ENCODE data around the gene ADAM29.

ADAM29 gene

GRCh38 chr4:174919886-174920423 is 1.8 kb downstream of the ADAM29 start (continued):
- no peak for TF ChIP-seq PATZ1 (CRISPR knock-in tag; IDR thresholded peaks at IDR 0.05; ENCODE audit: borderline replicate concordance)

GRCh38 chr4:174926958-174927357 is 8.8 kb downstream of the ADAM29 start:
- TF ChIP-seq ISL1 (CRISPR knock-in tag; IDR thresholded peaks at IDR 0.05) (no peak), ZFP30 (CRISPR knock-in tag; IDR thresholded peaks at IDR 0.05) (no peak), BACH2 (CRISPR knock-in tag; IDR thresholded peaks at IDR 0.05; ENCODE audit: borderline replicate concordance) (no peak), ESRRG (CRISPR knock-in tag; IDR thresholded peaks at IDR 0.05) (no peak), ARNTL (CRISPR knock-in tag; IDR thresholded peaks at IDR 0.05; ENCODE audit: borderline replicate concordance, low read depth) (no peak), RARB (CRISPR knock-in tag; IDR thresholded peaks at IDR 0.05) (no peak), CSDC2 (CRISPR knock-in tag; IDR thresholded peaks at IDR 0.05) (no peak), ZC3H10 (CRISPR knock-in tag; IDR thresholded peaks at IDR 0.05) (no peak), ZNF565 (CRISPR knock-in tag; conservative IDR thresholded peaks at IDR 0.05; ENCODE audit: low read depth) (no peak), SNAI2 (CRISPR knock-in tag; IDR thresholded peaks at IDR 0.05) (no peak), PATZ1 (CRISPR knock-in tag; IDR thresholded peaks at IDR 0.05; ENCODE audit: borderline replicate concordance) (no peak), OSR1 (CRISPR knock-in tag; IDR thresholded peaks at IDR 0.05) (no peak), ZFP3 (CRISPR knock-in tag; IDR thresholded peaks at IDR 0.05) (no peak), TSHZ2 (CRISPR knock-in tag; IDR thresholded peaks at IDR 0.05) (no peak), GLIS3 (CRISPR knock-in tag; IDR thresholded peaks at IDR 0.05) (no peak), ZNF70 (CRISPR knock-in tag; IDR thresholded peaks at IDR 0.05) (no peak)
- no peak for ATAC-seq

- TF ChIP-seq ZFP30 (CRISPR knock-in tag; IDR thresholded peaks at IDR 0.05) (no peak), CSRNP3 (CRISPR knock-in tag; IDR thresholded peaks at IDR 0.05) (no peak), TSHZ2 (CRISPR knock-in tag; IDR thresholded peaks at IDR 0.05) (no peak), RARB (CRISPR knock-in tag; IDR thresholded peaks at IDR 0.05) (no peak), ZC3H10 (CRISPR knock-in tag; IDR thresholded peaks at IDR 0.05) (no peak), ISL1 (CRISPR knock-in tag; IDR thresholded peaks at IDR 0.05) (no peak), ZFP3 (CRISPR knock-in tag; IDR thresholded peaks at IDR 0.05) (no peak), ZNF8 (CRISPR knock-in tag; IDR thresholded peaks at IDR 0.05) (no peak), TOX (CRISPR knock-in tag; IDR thresholded peaks at IDR 0.05; ENCODE audit: borderline replicate concordance) (no peak), ZNF70 (CRISPR knock-in tag; IDR thresholded peaks at IDR 0.05) (no peak), PATZ1 (CRISPR knock-in tag; IDR thresholded peaks at IDR 0.05; ENCODE audit: borderline replicate concordance) (no peak), CSDC2 (CRISPR knock-in tag; IDR thresholded peaks at IDR 0.05) (no peak)
- ATAC-seq, result no peak
These were observed 10.0 kb downstream of the ADAM29 start for GRCh38 chr4:174928174-174928573.

Measured in SK-N-SH treated with all-trans-retinoic acid at 6 μM for 48 hours (cell line).